DOHH2 (cell line): ENCODE measurements around the gene SEMA4G.

ENCODE experiments used
- CTCF ChIP-seq: fragments of 200-600 bp; sonication (generic); IDR thresholded peaks from one replicate; pipeline ENCODE4 v1.5.1; 2014; ENCODE audit warnings: antibody characterized with exemption, mild to moderate bottlenecking, low read depth, low read length; ENCODE audit not compliant: poor library complexity, severe bottlenecking
- EZH2phosphoT487 ChIP-seq: fragments of 200-600 bp; sonication (generic); IDR thresholded peaks from 2 replicates; pipeline ENCODE4 v1.6.1; 2017; ENCODE audit warnings: borderline replicate concordance, mild to moderate bottlenecking, antibody characterized with exemption, low read length, moderate library complexity, mixed read lengths

GRCh38 chr10:100979791-100980272, 10.5 kb downstream of the SEMA4G start:
- TF ChIP-seq CTCF (no peak), EZH2phosphoT487 (no peak)
